GM21360 (cell line): Measurements from ENCODE around the gene PRKAG2.
"Not testable (repeated sequence)": the region's sequence is repeated elsewhere in the genome, so short reads cannot be mapped to it uniquely, and the experiment has no call there.

ENCODE experiments used
- ATAC-seq: cut with Tn5 transposase; IDR thresholded peaks from one replicate; pipeline ENCODE4 v1.9.1; 2021; ENCODE audit warnings: mild to moderate bottlenecking, moderate library complexity; ENCODE audit not compliant: unreplicated experiment

The PRKAG2 gene

GRCh38 chr7:151790830-151791620 is 85.9 kb downstream of the PRKAG2 start:
- no peak for ATAC-seq

- no peak for ATAC-seq
These were observed 86.7 kb downstream of the PRKAG2 start for GRCh38 chr7:151790095-151790829.

GRCh38 chr7:151789380-151789947 is 87.5 kb downstream of the PRKAG2 start:
- ATAC-seq, result no peak

GRCh38 chr7:151787348-151787747 is 89.6 kb downstream of the PRKAG2 start:
- ATAC-seq, result no peak

- no peak for ATAC-seq
These were observed 90.0 kb downstream of the PRKAG2 start for GRCh38 chr7:151786936-151787335.

GRCh38 chr7:151786241-151786640 is 90.7 kb downstream of the PRKAG2 start:
- no peak for ATAC-seq

- ATAC-seq, result no peak
These were observed 91.3 kb downstream of the PRKAG2 start for GRCh38 chr7:151785681-151785965.

GRCh38 chr7:151784853-151785680 is 91.8 kb downstream of the PRKAG2 start:
- no peak for ATAC-seq

GRCh38 chr7:151783958-151784575 is 92.8 kb downstream of the PRKAG2 start:
- no peak for ATAC-seq

GRCh38 chr7:151782598-151783448 is 94.1 kb downstream of the PRKAG2 start:
- peak; percentile 92 for ATAC-seq

- not testable (repeated sequence) for ATAC-seq
These were observed 94.7 kb downstream of the PRKAG2 start for GRCh38 chr7:151782256-151782597.

GRCh38 chr7:151781161-151781845 is 95.6 kb downstream of the PRKAG2 start:
- ATAC-seq, result no peak

GRCh38 chr7:151780631-151781030 is 96.3 kb downstream of the PRKAG2 start:
- no peak for ATAC-seq

- no peak for ATAC-seq
These were observed 97.2 kb downstream of the PRKAG2 start for GRCh38 chr7:151779678-151780077.

- no peak for ATAC-seq
These were observed 97.7 kb downstream of the PRKAG2 start for GRCh38 chr7:151779255-151779654.

GRCh38 chr7:151777908-151778670 is 98.8 kb downstream of the PRKAG2 start:
- no peak for ATAC-seq

- ATAC-seq, result no peak
These were observed 99.4 kb downstream of the PRKAG2 start for GRCh38 chr7:151777495-151777880.

- ATAC-seq, result no peak
These were observed 99.9 kb downstream of the PRKAG2 start for GRCh38 chr7:151776876-151777494.
